K562 (cell line): ENCODE measurements around the gene RASD2. TPM values are rescaled to one million over a fixed set of nuclear protein-coding genes. Genes with fewer than 3 reads are reported as not detected.

Source experiments
- AFF4 ChIP-seq: sonication (generic); formaldehyde crosslinking; IDR thresholded peaks from 2 replicates; pipeline ENCODE4 v1.8.0; 2023; ENCODE audit warnings: mild to moderate bottlenecking, missing genetic modification reagents
- ARHGAP35 ChIP-seq: fragments of 450-650 bp; IDR thresholded peaks from 2 replicates; pipeline ENCODE4 v1.6.1; 2018; ENCODE audit not compliant: partially characterized antibody
- ATF2 ChIP-seq: sonication (generic); formaldehyde crosslinking; IDR thresholded peaks from 2 replicates; pipeline ENCODE4 v1.8.1; 2022; ENCODE audit warnings: missing genetic modification reagents
- CBFA2T2 ChIP-seq: fragments of 450-650 bp; conservative IDR thresholded peaks from 2 replicates; pipeline ENCODE4 v1.6.1; 2017; ENCODE audit warnings: mild to moderate bottlenecking
- CEBPB ChIP-seq: fragments of 450-650 bp; IDR thresholded peaks from 2 replicates; pipeline ENCODE4 v1.6.1; 2016; ENCODE audit warnings: missing genetic modification characterization, missing compliant biosample characterization
- CHAMP1 ChIP-seq: fragments of 450-650 bp; IDR thresholded peaks from 2 replicates; pipeline ENCODE4 v1.6.1; 2016; ENCODE audit warnings: mild to moderate bottlenecking
- HNRNPLL ChIP-seq: fragments of 200-400 bp; formaldehyde crosslinking; IDR thresholded peaks from 2 replicates; pipeline ENCODE4 v1.6.1; 2017; ENCODE audit warnings: low read length, low read depth, mild to moderate bottlenecking; ENCODE audit not compliant: poor library complexity, severe bottlenecking
- HNRNPUL1 ChIP-seq: fragments of 200-400 bp; formaldehyde crosslinking; IDR thresholded peaks from 2 replicates; pipeline ENCODE4 v1.6.1; 2017; ENCODE audit warnings: low read length
- L3MBTL2 ChIP-seq: fragments of 450-650 bp; IDR thresholded peaks from 2 replicates; pipeline ENCODE4 v1.6.1; 2016; ENCODE audit warnings: mild to moderate bottlenecking, moderate library complexity
- MAX ChIP-seq: sonication (generic); formaldehyde crosslinking; IDR thresholded peaks from 2 replicates; pipeline ENCODE4 v1.9.0; 2022; ENCODE audit warnings: mild to moderate bottlenecking, missing genetic modification reagents
- MEIS2 ChIP-seq: fragments of 450-650 bp; IDR thresholded peaks from 2 replicates; pipeline ENCODE4 v1.6.1; 2014; ENCODE audit warnings: mild to moderate bottlenecking; ENCODE audit not compliant: partially characterized antibody
- SMARCE1 ChIP-seq: fragments of 450-650 bp; IDR thresholded peaks from 2 replicates; pipeline ENCODE4 v1.7.1; 2016; ENCODE audit warnings: mild to moderate bottlenecking
- TEAD4 ChIP-seq, 2 experiments: sonication (generic) in 1 of 2; formaldehyde crosslinking in 1 of 2; IDR thresholded peaks; 2 replicates each; pipeline versions ENCODE4 v1.6.1 to v1.8.0; 2012 to 2022; ENCODE audit warnings: borderline replicate concordance in 1 of 2, inconsistent platforms in 1 of 2, low read length in 1 of 2, mild to moderate bottlenecking in 1 of 2, missing genetic modification reagents in 1 of 2
- XRCC4 ChIP-seq: IDR thresholded peaks from one replicate; pipeline ENCODE4 v1.6.1; 2011; ENCODE audit not compliant: insufficient read depth, insufficient read length; ENCODE audit errors: extremely low read depth
- ZNF398 ChIP-seq: fragments of 250-450 bp; sonication (Bioruptor Pico); IDR thresholded peaks from 2 replicates; pipeline ENCODE4 v1.8.0; 2021; ENCODE audit warnings: moderate library complexity, mild to moderate bottlenecking, inconsistent platforms
- ZNF436 ChIP-seq: fragments of 250-450, 450-650 bp; sonication (Bioruptor Pico); formaldehyde crosslinking; IDR thresholded peaks from 2 replicates; pipeline ENCODE4 v1.7.0; 2020; ENCODE audit warnings: mild to moderate bottlenecking
- ZNF764 ChIP-seq: fragments of 250-450 bp; sonication (Bioruptor Pico); IDR thresholded peaks from 2 replicates; pipeline ENCODE4 v1.4.0; 2020; ENCODE audit warnings: low read depth, mild to moderate bottlenecking, moderate library complexity
- polyA plus RNA-seq, 8 experiments: library from polyadenylated mRNA; depleted of rRNA in 4 of 8; stranded (reverse) in 5 of 8; unstranded in 3 of 8; fragments of >200 nt; fragmentation: Nextera tagmentation in 2 of 8; fragmentation: Illumina TruSeq in 1 of 8; extraction: Ambion mirVana in 2 of 8; extraction: Trizol in 1 of 8; gene quantifications; 2 replicates each; pipeline versions ENCODE4 v1.2.1 to v1.2.3, GENCODE V29; 2011 to 2014; ENCODE audit warnings: inconsistent platforms in 1 of 8, missing spikeins in 1 of 8
- total RNA-seq, 7 experiments: library from RNA; depleted of rRNA in 6 of 7; stranded (reverse); fragments of >200 nt in 6 of 7; fragmentation: Illumina TruSeq in 2 of 7; extraction: Trizol in 2 of 7; gene quantifications; 2 replicates each; pipeline versions ENCODE4 v1.2.1 to v1.2.3, GENCODE V29; 2011 to 2021; ENCODE audit warnings: low replicate concordance in 1 of 7

The RASD2 gene
- total and polyA plus RNA-seq, 9 of the 15 experiments (the other 6 are each of a cell fraction or from before 2014, with no cell fraction given) = 0.05 TPM; not detected in 8

- TF ChIP-seq CHAMP1 = no peak
- peak; percentile 73 for TF ChIP-seq CEBPB (tag)
- TF ChIP-seq XRCC4 = no peak
- TF ChIP-seq HNRNPUL1 = no peak
- no peak for TF ChIP-seq HNRNPLL
- no peak for TF ChIP-seq ZNF436 (CRISPR knock-in tag)
- no peak for TF ChIP-seq MAX
- peak; percentile 36; the same call in 1 of the 2 replicates for TF ChIP-seq TEAD4 (IDR thresholded peaks at IDR 0.05; ENCODE audit: low read length)
- TF ChIP-seq TEAD4 (CRISPR knock-in tag; IDR thresholded peaks at IDR 0.05; ENCODE audit: borderline replicate concordance) = no peak
- TF ChIP-seq L3MBTL2 = no peak
- no peak for TF ChIP-seq ARHGAP35
- no peak for TF ChIP-seq ZNF398 (CRISPR knock-in tag)
- TF ChIP-seq ATF2 = no peak
- no peak for TF ChIP-seq CBFA2T2
- TF ChIP-seq AFF4 (CRISPR knock-in tag) = no peak
- TF ChIP-seq SMARCE1 = no peak; the same call in 1 of the 2 replicates
- TF ChIP-seq ZNF764 (CRISPR knock-in tag) = no peak
- TF ChIP-seq MEIS2 = peak; percentile 79
These were observed 48.6 kb downstream of the RASD2 start (continued) for GRCh38 chr22:35589071-35589755.
